GM19193 (cell line): Measurements from ENCODE around the gene RALB.

ENCODE experiments used
- POLR2A ChIP-seq: IDR thresholded peaks from 4 replicates; pipeline ENCODE4 v1.6.1; 2011; ENCODE audit not compliant: insufficient read depth, insufficient read length; ENCODE audit errors: extremely low read depth

The RALB gene

GRCh38 chr2:120319123-120319522 lies 66.5 kb downstream of the RALB start:
- no peak for TF ChIP-seq POLR2A

GRCh38 chr2:120319686-120320317 lies 67.2 kb downstream of the RALB start:
- TF ChIP-seq POLR2A = no peak

GRCh38 chr2:120320318-120320851 lies 67.7 kb downstream of the RALB start:
- TF ChIP-seq POLR2A = no peak

- TF ChIP-seq POLR2A = no peak
These were observed 69.2 kb downstream of the RALB start for GRCh38 chr2:120321721-120322284.

DNA sequence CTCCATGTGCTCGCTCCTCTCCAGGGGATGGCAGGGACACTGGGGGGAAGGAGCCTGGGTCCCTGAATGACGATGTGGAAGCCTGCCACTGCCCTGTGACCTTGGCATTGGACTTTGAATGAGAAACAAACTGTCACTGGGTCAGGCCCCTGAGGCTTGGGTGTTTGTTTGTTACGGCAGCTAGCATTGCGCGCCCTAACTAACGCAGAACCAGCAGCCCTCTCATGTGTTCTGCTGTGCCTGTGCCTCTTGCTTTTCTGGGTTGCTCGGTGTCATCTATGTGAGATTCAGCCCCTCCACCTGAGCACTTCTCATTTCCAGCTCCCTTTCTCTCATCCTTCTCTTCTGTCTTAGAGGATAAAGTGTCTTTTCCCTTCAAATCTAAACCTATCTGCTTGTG lies 69.7 kb downstream of the RALB start:
- TF ChIP-seq POLR2A = no peak

DNA sequence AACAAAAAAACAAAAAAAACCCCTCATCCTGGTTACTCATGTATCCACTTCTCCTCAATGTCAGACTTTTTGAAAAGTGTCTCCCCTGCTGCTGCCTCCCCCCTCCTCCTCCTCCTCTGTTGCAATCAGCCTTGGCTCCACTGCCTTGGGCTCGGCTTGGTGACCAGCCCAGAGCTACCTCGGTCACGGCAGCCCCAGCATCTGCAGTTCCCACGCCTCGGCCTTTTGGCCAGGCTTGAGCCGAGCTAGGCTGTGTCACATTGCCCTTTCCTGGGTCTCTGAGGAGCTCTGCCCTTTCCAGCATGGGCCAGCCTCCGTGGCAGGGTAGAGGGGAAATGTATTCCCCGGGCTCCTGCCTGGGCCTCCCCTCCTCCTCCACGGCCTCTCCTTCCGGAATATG lies 70.6 kb downstream of the RALB start:
- no peak for TF ChIP-seq POLR2A

GRCh38 chr2:120323807-120324399 lies 71.3 kb downstream of the RALB start:
- TF ChIP-seq POLR2A = no peak

DNA sequence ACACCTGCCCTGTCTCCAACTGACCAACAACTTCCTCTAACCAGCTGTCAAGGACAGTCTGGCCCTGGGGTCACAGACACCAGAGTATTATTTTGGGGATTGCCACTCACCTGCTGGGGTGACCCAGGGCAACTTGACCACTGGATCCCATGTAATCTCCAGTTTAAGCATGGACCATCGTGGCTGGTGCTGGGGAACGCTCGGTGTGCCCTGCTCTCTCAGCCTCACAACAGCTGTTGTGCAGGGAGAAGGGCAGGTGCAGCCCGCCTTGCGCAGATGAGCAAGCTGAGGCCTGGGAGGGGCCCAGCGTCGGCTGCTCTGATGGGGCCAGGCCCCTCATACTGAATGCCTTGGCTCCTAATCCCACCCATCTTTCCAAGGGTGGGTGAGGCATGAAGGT lies 72.3 kb downstream of the RALB start:
- TF ChIP-seq POLR2A = no peak

DNA sequence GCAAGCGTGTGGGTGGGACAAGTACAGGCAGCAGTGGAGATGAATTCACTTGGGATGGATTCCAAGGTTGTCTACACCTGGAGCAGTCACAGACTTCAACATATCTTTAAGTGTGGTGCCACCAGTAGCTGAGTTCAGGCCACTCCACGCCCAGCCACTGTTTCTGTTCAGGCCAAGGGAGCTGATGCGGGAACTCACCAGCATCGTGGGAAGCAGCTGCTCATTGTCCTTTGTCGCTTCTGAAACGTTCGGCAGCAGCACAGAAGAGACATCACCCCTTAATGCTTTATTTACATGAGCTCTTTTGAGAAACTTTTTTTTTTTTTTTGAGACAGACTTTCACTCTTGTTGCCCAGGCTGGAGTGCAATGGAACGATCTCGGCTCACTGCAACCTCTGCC lies 73.4 kb downstream of the RALB start:
- no peak for TF ChIP-seq POLR2A

- TF ChIP-seq POLR2A = no peak
These were observed 78.5 kb downstream of the RALB start for GRCh38 chr2:120330946-120331822.

DNA sequence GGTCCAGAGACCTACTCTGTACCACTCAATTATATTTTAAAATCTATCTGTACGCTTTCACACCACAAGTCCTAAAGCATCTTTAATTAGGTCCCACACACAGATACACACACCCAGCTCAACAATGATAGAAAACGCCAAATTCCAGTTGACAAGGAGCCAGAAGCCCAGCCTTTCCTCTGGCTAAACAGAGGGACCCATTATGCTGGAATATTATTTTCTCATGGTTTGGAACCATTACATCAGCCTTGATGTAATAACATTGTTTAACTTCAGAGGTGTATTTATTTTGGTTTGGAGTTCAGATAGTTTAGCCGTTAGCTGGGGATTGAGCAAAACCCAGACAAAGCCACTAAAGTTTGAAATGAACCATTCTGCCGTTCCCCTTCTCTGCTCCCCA lies 79.3 kb downstream of the RALB start:
- TF ChIP-seq POLR2A = no peak

DNA sequence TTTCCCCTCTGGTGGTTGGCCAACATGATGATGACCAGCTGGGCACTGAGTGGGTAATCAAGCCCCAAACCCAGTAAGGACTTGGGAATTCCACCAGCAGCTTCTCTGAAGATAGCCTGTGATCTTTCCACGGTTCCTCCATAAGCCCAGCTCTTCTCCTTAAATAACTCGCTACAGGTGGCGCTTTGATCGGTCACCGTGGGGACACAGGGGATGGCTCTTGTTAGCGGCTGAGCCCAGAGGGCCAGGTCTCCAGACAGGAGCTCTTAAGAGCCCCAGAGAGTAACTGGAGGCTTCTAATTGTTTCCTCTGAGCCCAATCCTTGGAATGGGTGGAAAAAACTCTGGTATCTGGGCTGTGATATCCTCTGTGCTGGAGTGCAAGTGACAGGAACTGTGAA lies 79.7 kb downstream of the RALB start:
- no peak for TF ChIP-seq POLR2A

DNA sequence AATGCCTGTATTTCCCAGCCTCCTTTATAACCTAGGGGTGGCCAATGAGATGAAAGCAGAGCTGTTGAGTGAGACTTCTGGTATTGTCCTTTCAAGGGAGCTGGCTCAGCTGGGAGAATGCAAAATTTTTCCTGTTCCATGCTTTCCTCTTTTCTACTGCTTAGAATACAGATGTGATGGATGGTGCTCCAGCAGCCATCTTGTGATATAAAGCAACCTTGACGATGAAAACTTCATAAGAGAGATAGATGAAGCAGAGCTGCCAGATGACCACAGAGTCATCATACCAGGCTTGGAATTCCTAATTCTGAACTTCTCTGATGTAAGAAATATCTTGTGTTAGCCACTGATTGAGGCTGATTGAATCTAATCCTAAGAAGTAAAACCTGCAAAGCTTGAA lies 81.4 kb downstream of the RALB start:
- TF ChIP-seq POLR2A = no peak

- TF ChIP-seq POLR2A = no peak
These were observed 84.1 kb downstream of the RALB start for GRCh38 chr2:120336749-120337148.

DNA sequence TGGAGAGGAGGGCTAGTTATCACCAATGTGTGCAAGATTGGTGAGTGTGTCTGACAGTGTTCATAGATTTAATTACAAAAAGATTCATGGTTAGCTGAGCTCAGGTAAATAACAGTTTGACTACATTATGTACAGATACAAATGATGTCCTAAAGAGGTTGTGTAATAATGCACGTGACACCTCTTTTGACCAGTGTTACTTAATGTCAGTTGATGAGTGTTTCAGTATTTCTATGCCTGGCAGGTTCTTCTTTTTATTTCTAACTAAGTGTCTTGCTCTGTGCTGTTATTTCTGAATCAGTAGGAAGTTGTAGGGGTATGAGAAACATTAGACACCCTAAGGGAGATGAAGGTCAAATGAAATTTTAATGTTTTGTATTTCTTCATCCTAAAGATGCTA lies 85.4 kb downstream of the RALB start:
- TF ChIP-seq POLR2A = no peak

- no peak for TF ChIP-seq POLR2A
These were observed 89.3 kb downstream of the RALB start for GRCh38 chr2:120341977-120342376.

DNA sequence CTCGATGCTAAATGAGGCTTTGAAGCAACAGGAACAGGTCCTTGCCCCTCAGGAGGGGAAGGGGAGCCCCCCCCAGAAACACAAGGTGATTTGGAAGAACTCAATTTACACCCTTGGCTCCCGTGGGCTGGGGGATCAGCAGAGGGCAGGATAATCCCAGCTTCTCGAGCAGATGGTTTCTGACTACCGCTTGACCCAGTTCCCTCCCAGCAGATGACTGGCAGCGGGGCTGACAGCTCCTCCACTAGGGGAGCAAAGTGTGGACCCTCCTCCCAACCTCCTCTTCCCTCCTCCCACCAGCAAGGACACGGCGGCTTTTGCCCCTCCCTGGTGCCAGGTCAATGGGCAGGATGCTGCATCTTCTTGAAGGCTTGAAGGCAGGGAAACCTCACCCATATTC lies 89.8 kb downstream of the RALB start:
- no peak for TF ChIP-seq POLR2A

GRCh38 chr2:120343100-120343432 lies 90.4 kb downstream of the RALB start:
- no peak for TF ChIP-seq POLR2A
